Stimulated activated CD4-positive, alpha-beta T cell treated with anti-CD3 and anti-CD28 coated beads, Interleukin-12 subunit alpha, Interleukin-12 subunit beta, amount 100 ng/mL, for 24 hours (primary cell): ENCODE data around the gene GRID2.
"Not testable (repeated sequence)": the region's sequence is repeated elsewhere in the genome, so short reads cannot be mapped to it uniquely, and the experiment has no call there.

ENCODE experiments used
- DNase-seq, 2 experiments: peaks; one replicate each; pipeline ENCODE4 v3.0.0-alpha.2; 2020; ENCODE audit warnings: low read depth in 2 of 2

Gene GRID2

DNA sequence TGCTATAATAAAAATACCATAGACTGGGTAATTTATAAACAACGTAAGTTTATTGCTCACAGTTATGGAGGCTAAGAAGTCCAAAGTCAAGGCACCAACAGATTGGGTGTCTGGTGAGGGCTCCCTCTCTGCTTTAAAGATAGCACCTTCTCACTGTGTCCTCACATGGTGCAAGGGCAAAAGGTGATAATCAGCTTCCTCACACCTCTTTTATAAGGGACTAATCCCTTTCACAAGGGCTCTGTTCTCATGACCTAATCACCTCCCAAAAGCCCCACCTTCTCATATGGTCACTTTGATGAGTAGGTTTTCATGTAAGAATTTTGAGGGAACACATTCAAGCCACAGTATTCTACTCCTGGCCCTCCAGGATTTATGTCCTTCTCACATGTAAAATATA lies 883.1 kb downstream of the GRID2 start:
- DNase-seq: no peak

DNA sequence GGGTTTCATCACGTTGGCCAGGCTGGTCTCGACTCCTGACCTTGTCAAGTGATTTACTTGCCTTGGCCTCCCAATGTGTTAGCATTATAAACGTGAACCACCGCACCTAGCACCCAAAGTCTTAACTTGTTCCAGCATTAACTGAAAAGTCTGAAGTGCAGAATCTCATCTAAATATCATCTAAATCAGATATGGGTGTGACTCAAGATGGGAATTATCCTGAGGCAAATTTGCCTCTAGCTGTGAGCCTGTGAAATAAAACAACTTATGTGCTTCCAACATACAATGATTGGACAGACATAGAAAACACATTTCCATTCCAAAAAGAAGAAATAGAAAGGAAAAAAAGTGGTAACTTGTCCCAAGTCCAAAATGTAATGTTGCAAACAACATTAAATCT lies 883.7 kb downstream of the GRID2 start:
- no peak for DNase-seq

DNA sequence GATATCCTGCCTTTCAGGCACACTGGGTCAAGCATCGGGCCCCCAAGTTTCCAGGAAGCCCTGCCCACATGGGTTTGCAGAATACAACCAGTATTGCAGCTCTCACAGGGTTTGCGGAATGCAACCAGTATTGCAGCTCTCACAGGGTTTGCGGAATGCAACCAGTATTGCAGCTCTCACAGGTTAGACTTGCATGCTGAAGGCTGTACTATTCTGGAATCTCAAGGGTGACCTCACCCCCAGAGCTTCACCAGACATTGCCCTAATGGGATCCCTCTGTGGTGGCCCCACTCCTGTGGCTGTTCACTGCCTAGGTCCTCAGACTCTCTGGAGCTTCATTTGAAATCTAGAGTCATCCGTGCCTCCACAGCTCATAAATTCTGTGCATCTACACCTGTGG lies 884.1 kb downstream of the GRID2 start:
- no peak for DNase-seq

DNA sequence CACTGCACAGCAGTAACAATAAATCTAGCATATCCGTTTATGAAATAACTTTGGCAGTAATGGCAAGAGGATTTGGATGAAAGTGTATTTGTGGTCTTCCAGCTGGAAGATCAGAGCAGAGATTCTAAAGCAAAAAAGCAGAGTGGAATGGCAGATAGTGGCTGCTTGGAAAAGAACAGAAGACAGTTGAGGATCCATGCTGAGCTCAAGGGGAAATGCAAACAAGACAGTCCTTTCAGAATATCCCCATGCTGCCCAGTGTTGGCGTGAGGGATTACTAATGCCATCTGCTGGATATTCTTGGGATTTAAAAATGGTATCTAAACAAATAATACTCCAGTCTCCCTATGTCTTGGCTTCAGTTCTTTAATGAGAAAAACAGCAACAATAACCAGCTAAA lies 895.7 kb downstream of the GRID2 start:
- no peak for DNase-seq

DNA sequence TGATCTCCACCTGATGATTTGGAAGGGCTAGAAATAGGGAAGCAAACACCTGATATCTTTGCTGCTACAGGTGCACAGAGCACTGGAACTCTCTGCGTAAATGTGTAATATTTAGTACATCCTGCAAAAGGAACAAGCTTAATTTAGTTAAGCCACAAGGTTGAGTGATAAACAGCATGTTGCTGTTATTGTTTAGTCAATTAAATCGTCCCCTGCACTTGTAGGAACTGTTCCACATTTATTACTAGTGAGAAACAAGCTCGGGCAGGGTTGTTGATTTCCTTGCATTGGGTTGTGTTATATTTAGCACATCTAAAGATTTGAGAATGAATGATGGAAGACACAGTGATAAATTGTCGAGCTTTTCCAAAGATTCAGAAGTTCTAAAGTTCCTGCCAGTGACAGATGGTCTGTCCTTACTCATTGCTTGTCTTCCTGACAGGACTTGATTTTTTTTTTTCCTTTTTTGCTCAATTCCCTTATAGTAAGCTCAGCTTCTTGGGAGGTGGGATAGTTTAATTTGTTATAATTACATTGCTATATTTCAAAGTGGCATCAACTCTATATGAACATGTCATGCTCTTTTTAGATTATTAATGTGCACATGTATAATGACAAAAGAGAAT lies 897.8 kb downstream of the GRID2 start:
- DNase-seq: no peak

DNA sequence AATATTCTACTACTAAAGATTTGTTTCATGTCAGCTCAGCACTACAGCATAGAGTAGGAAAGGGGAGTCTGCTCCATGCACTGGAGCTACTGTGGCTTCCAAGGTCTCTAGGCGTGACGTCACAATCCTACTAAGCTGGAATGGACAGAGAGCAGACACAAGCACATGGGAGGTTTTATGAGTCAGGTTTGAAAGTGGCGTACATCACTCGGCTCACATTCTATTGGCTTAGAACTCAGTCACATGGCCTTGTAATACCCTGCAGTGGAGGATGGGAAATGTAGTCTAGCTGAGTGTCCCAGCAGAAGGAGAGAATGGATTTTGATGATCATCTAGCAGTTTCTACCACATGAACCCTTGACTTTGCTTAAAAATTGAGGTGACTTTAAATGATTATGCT lies 899.9 kb downstream of the GRID2 start:
- no peak for DNase-seq

DNA sequence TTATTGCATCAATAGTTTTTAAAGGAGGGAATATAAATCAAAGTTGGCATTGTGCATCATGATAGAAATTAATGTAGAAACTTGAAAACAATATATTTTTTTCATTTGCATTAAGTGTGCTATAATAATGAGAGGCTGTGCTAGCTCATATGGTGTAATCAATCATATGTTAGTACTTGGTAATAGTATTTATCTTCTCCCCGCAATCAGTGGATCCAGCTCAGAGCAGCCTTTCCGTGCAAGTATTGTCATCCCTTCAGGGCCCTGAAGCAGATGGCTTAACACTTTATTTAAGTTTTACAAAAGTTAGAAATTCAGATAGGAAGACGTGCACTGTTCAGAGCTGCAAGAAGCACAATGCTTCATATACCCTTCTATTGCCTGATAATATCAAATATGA lies 908.5 kb downstream of the GRID2 start:
- DNase-seq: no peak

DNA sequence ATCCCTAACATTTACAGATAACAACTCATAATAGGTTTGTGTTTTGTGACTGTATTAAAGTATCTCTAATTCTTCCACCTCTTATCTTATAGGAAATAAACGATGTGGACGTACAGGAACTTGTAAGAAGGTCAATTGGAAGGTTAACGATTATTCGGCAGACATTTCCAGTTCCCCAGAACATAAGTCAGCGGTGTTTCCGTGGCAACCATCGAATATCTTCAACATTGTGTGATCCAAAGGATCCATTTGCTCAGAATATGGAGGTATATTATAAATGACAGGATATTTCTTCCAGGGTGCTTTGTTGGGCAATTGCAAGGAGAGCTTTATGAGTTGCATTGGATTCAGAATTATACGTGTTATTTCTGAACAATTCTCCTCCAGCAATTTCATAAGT lies 912.9 kb downstream of the GRID2 start:
- no peak for DNase-seq

DNA sequence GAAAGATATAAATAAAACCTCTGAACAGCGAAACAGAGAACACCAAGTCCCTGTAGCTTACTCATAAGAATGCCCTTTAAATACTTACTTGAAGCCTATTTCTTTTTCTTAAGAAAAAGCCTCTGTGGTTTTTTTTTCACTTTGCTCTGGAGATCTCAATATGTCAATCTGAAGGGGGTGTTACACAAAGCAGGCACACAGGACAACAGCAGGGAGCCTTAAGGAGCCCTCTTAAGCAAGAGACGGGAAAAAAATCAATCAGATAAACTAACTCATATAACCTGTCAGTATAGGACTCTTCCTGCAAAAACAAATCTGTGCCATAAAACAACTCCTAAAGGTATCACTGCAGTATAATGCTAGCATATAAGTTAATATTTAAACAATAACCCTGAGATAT lies 913.7 kb downstream of the GRID2 start:
- no peak for DNase-seq

DNA sequence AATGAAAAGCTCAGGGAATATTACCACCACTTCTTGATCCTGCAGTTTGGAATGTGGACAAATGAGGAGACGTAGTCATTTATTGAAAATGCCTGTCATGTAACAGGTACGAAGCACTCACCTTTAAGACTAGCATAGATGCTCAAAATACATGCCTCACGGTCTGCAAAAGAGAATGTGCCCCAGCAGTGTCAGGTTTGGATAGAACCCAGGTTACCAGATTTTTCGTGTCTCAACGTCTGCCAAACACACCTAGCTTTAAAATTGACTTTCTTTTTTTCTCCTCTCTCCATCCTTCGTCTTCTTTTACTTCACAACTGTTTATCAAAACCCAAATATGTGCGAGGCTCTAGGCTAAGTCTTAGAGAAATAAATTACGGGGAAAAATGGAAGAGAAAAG lies 918.0 kb downstream of the GRID2 start:
- DNase-seq: no peak

DNA sequence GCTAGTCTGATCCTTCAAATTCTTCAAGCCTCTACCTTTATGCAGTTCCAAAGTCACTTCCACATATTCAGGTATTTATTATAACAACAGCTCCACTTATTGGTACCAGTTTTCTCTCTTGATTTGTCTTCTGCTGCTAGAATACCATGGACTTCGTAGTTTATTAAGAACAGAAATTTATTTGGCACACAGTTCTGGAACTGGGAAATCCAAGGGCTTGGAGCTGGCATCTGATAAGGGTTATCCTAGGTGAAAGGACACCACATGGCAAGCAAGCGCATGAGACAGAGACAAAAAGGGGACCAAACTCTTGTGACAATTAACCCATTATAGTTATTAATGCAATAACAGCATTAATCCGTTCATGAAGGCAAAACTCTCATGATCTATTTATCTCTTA lies 924.3 kb downstream of the GRID2 start:
- DNase-seq: no peak

DNA sequence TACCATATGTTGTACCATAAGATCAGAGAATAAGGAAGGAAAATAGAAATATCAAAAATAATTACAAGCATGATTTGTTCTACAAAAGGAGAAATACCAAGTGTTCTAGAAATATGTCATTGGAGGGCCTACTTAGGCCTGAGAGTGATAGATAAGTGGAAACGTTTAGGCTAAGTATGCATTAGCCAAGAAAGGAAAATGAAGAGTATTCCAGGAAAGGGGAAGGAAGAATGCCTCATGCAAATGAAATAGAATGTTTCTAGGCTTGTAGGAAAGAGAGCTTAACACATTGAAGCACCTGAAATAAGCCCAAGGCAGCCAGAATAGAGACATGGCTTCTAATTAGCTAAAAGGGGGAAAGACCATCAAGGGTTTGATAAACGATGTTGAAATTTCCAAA lies 929.1 kb downstream of the GRID2 start:
- DNase-seq: no peak

DNA sequence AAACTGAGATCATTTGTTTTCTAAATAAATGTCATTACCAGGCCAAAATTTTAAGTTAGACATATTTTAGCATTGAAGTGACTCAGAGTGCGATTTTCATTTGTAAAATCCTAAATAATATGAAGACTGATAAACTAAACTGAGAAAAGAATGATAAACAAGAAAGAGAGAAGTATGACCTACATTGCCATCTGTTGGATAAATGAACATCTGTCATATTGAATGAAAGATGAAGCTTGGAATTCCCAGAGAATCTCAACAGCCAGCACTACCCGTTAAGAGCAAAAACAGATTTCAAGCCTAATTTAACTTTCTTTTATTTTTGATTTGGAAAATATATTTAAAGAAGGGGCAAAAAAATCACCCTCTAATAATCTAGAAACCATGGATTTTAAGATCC lies 933.8 kb downstream of the GRID2 start:
- no peak for DNase-seq

DNA sequence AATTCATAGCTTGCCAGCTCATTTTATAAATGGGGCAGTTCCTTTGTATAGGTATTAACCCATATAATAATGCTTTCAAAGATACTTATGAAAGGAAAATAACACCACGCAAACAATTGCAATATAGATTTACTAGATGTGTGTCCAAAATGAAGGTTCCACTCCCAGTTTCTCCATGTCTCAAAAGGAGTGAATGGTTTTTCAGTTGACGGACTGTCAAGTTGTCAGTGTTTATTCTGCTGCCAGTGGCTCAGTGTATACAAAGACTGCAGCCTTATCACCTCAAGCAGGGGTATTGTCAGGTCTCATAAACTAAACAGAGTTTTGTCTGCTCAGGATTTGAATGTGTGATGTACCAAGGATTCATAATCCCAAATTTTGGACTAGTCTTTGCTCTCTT lies 939.5 kb downstream of the GRID2 start:
- DNase-seq: no peak

DNA sequence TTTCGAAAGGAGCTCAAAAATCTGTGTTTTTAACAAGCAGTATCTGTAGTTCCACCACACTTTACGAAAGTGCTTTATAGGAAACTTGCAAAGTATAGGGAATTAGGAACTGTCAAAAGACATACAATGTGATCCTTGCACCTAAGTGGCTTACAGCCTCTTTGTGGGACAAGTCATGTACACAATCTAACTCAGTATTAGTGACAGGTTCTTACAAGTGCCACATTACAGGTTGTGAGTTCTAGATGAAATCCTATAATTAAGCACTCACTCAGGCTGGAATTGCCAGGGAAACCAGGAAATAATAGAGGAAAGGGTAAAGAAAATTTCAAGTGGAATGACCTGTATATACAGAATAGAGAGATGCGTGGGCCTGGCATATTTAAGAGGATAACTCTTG lies 957.4 kb downstream of the GRID2 start:
- DNase-seq: no peak

DNA sequence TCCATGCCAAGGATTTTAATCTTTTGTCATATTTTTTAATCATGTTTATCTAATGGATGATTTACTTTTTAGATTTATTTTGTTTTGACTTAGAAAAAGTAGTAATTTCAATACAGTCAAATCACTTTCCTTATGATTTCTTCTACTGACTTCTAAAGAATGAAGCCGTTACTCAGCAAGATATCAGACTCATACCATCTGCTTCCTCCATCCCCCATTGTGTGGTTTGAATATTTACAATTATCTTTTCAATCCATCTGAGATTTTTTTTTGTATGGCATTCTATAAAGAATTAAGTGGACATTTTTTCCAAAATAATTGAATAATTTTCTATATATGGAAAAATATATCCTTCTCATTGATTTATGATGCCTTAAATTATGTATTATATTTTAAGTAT lies 959.4 kb downstream of the GRID2 start:
- DNase-seq: no peak

DNA sequence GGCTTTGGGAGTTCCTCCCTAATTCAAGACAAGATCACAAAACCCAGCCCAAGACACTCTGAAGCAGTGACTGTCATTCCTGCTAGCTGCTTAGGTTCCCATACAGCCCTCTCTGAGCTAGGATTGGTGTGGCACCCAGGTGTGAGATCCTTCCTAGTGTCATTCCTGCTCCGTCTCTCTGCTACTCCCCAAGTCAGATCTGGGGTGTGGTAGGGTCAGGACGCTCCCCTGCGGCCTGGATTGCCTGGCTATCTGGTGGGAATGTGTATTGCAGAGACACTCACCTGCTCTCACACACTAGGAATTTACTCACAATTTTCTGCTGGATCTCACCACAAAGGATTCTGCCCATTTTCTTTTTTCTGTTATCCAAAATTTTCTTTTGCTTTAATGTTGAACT lies 964.0 kb downstream of the GRID2 start:
- DNase-seq: no peak

DNA sequence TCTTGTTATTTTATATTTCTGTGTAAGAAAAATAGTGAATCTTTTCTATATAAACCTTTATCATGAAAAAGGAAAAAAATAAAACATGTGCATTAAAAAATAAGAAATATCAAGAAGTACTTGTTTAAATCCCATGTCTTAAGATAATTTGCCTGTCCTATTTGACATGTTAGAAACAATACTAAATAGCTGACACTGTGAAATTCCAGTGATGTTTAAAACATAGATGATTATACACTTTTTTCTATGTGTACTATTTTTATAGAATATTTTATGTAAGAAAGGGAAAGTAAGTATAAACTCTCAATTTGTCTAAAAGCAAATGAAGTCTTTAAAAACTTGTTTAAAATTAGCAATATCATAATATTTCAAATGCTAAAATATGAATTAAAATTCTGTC lies 981.6 kb downstream of the GRID2 start:
- no peak for DNase-seq

DNA sequence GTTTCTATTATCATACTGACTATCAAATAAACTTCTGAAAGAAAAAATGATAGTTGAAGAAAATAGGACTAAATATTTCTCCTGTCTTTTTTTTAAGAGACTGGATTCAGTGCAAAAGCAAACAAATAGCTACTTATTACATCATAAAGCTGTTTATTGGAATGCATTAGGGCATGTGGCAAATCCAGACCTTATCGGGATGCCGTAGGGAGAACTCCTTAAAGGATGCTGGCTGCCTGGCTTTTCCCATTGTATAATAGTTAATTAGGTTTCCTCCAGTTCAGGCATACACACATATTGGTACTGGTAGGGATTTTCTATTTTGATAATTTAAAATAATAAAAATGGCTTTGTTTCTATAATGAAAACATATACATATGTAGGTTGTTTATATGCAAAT lies 985.5 kb downstream of the GRID2 start:
- DNase-seq: no peak

DNA sequence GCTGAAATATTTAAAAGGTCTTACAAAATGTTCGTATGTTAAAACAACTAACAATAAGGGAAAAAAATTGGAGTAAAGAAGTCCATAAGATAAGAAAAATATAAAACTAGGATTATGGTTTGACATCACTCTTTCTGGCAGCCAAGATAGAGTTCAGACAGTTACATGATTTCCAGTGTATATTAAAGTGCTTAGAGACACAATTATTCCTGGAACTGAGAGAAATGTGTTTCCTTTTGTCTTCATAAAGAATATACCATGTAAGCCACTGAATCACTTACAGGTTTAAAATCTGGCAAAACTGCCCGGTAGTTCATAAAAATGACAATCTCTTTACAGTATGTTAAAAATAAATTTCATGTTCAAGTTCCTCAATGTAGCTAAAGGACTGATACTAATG lies 986.1 kb downstream of the GRID2 start:
- DNase-seq: no peak

DNA sequence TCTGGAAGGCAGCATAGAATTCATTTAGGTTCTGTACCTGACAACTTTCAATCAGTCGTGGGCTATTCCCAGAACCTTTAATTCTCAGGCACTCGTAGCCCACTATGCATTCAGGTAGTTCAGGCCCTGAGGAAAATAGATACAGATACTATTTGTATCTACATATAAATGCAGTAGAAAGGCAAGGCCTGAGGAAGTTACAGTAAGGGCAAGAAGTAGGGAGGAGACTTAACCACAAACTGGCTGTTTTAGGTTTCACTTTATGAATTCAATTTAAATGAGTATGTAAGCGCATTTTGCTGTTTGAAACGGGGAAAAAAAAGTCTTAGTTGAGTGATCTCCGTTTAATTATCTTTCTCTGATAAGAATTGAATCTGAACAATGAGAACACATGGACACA lies 995.4 kb downstream of the GRID2 start:
- DNase-seq: no peak

DNA sequence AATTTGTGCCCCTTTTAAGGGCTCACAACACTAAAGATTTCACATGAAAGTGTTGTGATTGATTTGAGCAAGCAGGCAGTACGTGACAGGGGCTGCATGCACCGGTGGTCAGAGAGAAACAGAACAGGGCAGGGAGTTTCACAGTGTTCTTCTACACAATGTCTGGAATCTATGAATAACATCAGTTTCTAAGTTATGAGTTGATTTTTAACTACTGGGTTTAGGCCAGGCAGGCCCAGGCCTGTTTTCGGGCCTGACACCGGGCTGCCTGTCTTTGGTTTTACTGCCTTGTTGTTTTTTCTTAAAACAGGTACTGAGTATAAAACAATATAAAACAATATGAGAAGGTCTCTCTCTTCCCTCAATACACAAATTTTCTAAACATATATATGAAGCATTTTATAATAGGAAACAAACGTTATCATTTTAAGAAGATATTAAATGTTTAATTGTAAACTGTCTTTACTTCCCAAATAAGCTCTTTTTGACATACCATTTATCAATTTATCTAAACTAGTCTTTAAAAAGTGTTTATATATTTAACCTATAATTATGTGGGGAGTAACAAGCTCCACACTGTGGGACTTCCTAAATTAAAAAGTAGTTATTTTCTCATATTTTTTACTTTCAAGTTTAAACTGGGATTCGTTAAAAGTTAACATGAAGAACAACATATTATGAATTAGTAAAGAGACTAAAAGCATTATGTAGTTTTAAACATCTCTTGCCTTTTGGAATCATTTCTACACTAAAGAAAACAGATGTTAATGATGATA lies 997.2 kb downstream of the GRID2 start:
- DNase-seq: not testable (repeated sequence)

DNA sequence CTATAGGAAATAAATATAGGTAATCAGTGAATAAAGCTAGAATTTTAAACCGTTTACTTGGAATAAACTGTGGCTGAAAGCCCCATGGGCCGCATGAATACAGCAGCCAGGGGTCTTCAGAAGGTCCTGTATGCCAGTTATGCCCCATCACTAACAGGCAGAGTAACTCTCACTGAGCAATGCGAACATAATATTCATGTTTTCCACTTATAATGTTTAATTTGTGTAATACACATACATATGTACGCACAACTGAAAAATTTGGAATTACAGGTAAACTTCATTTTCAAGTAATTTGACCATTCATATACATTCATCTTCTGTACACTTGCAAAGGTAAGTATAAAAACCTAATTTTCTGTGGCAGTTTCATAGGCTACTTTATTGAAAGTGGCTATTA lies 998.5 kb downstream of the GRID2 start:
- no peak for DNase-seq

DNA sequence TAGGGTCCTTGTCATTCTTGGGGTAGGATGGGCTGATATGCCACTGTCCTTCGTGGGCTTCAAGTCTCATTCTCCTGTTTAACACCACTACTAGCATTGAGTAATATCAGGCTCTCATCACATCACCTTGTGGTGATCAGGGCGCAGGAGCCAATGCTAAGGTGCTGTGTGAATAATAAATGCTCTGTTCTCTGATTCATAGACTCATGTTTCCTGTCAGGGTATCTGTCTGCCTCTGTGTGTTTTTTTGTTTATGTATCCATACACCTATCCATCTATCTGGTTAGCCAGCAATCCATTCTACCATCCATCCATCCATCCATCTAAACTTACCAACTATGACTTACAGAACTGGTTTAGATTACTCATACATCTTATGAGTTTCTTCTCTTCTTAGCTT lies 999.7 kb downstream of the GRID2 start:
- no peak for DNase-seq
